ENCODE results near the gene SPINK13. TPM values are rescaled to one million over a fixed set of nuclear protein-coding genes. Genes with fewer than 3 reads are reported as not detected.
A peak's percentile ranks its signal among the peaks of the same experiment; 100 is the strongest.

SPINK13 gene
- total and polyA plus RNA-seq, 2 of the 8 experiments (the other 6 are each of a cell fraction or from before 2014, with no cell fraction given): not detected

DNA sequence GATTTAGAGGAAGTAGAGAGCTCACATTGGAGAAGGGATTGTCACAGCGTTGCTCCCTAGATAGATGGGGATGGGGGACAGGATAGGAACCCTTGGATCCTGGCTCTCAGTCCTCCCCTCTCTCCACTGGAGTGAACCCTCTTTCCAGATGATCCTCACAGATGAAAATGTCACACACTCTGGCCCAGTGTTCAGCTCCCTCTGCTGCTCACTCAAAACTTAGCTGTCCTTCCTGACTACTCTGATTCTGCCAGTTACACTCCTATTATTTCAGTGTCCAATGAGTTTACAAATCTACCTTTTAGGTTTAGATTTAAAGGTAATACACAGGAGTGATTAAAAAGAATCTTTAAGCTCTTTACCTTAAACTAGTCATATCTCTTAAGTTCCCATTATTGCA, 37.9 kb downstream of the SPINK13 start (continued):
- TF ChIP-seq, protein P1, sequence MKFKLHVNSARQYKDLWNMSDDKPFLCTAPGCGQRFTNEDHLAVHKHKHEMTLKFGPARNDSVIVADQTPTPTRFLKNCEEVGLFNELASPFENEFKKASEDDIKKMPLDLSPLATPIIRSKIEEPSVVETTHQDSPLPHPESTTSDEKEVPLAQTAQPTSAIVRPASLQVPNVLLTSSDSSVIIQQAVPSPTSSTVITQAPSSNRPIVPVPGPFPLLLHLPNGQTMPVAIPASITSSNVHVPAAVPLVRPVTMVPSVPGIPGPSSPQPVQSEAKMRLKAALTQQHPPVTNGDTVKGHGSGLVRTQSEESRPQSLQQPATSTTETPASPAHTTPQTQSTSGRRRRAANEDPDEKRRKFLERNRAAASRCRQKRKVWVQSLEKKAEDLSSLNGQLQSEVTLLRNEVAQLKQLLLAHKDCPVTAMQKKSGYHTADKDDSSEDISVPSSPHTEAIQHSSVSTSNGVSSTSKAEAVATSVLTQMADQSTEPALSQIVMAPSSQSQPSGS (IDR thresholded peaks at IDR 0.05; ENCODE audit: low read length): no peak
- TF ChIP-seq CHD1 (IDR thresholded peaks at IDR 0.05; ENCODE audit: low read depth, low read length) (no peak), NRF1 (IDR thresholded peaks at IDR 0.05; ENCODE audit: low read depth, low read length) (no peak), JUND (IDR thresholded peaks at IDR 0.05; ENCODE audit: low read length) (no peak), RAD21 (IDR thresholded peaks at IDR 0.05 in 1 of 2, conservative IDR thresholded peaks at IDR 0.05 in 1 of 2; ENCODE audit: low read depth in 2 of 2, low read length in 2 of 2) (peak; percentile 28 to 35)
